ENCODE results near the gene PON1.

The PON1 gene

DNA sequence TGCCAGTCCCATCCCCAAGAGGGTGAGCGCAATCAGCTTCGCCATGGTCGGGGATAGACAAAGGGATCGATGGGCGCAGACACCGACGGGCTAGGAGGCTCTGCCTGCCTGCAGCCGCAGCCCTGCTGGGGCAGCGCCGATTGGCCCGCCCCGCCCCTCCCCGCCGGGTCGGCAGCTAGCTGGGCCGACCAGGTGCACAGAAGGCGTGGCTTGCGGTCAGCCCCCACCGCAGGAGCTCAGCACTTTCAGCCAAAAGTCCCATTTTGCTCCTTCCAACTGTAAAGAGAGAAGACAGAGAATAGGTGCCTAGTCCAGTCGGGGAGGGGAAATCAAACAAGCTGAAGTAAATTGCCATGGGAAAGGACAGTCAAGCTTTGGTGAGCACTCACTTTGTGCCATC lies at the start of gene PON1:
Gene PON1 (minus strand): TSS at position 102 of the 400 bp plus-strand sequence. CDS start 57 bp downstream, at position 45.
- no peak for DNase-seq

DNA sequence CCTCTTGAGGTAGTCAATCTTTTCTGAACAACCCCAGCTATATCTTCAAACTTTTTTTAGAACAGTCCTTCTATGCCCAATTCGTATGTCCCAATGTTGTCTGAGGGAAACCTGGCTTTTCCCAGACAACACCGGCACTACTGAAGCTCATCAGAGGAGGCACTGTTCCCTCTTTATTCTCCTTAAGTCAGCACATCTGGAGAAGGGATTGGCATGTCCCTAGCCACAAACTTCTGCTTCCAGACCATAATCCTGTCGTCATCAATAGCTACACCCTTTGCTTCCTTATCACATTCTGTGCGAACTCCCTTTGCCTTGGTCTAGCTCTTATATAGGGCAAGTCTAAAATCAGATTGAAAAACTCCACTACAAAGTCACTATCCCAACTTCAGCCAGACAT lies 49.0 kb upstream of the PON1 start:
- DNase-seq, result no peak

DNA sequence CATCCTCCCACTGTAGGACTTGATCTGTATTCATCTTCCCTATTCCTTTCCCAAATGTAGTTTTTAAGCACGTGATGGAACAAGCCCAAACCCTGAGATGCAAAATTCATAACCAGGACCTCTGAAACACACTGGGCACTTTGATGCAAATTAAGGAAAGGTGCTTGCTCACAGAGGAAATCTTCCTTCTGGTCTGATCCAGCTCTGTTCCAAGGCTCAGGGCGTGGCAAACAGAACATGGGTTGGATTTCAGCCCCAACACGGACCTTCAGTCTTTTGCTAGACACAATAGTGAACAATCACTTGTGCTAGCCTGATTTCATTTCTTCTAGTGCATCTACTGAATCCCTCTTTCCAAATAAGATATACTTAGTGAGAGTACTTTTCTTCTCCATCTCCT lies 43.9 kb upstream of the PON1 start:
- DNase-seq, result no peak

DNA sequence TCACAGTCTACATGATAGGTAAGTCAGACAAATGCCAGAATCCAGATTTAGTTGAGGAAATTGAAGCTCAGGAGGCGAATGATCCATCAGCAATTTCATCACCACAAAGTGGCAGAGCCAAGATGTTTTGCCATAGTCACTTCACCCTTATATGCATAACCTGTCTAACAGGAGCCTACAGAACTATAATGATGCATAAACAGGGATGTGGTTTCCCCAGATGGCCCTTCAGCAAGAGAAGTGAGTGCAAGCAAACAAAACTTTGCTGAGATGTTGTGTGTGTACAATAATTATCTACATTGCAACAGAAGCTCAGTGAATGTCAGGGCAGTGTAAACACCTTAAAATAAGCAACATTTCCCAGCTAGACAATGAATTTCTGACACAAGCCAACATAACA lies 43.3 kb upstream of the PON1 start:
- DNase-seq, result peak; percentile 28

DNA sequence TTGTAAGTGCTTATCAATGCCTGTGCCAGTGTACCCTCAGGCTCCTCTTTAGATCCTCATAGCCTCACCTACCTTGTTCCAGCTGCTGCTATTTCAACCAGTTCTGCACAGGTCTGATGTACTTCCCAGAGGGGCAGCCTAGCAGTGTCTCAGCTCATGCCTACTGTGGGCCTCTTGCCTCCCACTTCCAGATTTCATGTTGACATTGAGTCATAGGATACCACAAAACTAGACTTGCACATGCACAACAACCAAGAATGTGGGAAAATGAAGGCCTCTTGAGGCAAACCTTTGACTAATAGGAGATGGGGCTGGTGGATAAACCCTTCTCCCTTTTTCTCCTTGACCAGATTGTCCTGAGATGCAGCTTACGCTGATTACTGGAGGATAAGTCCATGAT lies 40.8 kb upstream of the PON1 start:
- no peak for DNase-seq

DNA sequence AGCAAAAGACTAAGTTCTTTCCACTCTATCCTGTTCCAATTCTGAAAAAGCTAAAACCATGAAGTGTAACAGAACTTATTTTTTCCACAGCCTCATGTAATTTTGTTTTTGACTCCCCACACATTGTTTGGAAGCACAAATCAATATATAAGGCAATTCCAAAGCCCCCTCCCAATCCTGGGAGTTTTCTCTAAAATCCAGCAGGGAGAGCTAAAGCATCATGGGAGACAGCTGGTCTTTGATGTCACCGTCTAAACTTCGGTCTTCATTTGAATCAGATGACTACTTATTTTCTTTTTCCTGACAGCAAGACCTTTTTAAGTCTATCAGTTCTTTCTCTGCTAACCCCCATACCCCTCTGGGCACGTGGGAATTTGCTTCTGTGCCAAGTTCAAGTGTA lies 33.3 kb upstream of the PON1 start:
- no peak for DNase-seq

DNA sequence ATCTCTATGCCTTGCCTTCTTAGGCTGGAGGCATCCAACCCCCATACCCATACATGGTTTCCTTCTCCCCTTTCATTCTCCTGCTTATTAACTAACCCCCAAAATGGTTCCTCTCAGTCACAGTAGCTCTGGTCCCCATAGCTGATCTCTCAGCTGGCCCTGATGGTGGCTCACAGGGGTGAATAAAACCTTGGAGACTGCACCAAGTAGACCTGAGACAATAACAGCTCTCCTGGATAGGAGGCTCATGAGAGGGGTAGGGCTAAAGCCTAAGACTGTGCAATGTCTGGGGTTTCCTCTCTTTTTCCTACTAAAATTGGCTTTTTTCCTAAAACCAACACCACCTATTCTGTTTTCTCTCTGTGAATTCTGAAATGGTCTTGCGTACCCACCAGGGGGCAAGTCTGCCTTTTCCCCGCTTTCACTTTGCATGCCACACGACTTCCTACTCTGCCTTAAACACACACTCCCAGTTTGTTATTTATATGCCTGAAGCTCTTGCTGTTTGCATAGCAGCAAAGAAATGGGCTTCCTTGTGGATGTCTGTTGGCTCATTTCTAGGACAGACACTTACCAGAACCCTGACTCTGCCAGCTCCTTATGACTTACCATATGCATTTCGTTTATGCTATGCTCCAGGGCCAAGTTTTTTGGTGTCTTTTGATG lies 18.4 kb upstream of the PON1 start:
- no peak for DNase-seq

DNA sequence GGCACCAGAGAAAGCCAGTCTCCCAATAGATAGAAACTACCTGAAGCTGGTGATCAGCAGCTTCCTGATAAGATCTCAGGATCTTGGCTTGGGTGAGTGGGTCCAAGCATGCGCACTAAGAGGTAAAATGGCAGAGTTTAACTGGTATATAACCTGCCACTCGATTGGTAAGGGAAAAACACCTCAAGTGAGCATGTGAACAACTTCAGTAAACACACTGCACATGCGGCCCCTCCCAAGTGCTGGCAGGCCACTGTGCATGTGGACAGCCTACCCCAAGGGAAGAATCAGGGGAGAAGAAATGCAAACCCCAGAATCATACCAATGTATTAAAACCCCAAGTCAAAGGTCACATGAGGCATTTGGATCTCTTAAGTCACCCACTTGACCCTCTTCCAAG lies 17.7 kb upstream of the PON1 start:
- no peak for DNase-seq

DNA sequence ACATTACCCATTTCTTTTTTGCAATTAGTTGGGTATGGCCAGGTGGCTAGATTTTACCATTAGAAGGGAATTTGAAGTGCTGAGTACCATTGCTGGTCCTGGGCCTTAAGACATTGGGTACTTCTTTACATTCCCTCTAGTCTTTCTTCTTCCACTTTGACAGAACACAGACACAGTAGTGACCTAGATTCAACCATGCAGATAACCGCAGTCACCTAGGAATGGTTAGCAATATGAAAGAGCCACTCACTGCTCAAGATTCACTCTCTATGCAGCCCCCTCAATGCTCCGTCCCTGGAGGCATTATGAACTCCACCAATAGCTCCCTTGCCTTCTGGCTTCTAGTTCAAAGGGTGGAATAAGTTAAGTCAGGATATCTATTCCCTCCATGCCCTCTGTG lies 16.2 kb upstream of the PON1 start:
- no peak for DNase-seq

DNA sequence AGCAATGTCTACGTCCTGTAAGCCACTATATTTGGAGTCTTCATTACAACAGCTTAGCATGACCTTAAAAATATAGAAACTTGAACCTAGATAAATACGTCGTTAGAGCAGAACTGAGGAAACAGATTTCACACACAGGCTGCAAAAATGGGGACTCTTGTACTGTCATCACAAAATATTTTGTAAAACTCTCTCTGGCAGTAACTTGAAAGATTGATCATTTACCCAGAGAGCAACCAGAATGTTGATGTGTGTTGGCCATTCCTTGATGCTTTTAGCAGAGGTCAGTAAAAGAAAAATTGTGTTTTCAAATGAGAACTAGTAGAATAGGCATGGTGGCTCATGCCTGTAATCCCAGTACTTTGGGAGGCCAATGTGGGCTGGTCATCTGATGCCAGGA lies 14.5 kb upstream of the PON1 start:
- no peak for DNase-seq

DNA sequence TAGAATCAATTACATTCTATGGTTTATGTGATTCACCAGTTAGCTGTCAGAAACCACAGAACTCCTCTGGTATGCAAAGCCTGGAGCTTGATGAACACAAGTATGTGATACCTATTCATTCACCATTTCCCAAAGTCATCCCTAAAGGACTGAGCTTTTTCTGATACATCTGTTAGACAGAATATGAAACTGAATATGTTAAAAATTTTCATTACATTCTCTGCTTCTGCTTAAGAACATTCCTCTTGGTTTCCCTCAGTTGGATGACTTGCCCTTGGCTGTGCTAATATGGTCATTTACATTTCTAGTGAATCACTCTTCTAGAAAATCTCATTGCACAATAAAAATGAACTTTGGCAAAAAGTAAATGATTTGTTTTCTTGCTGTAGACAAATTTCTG lies 10.8 kb upstream of the PON1 start:
- DNase-seq, result no peak

DNA sequence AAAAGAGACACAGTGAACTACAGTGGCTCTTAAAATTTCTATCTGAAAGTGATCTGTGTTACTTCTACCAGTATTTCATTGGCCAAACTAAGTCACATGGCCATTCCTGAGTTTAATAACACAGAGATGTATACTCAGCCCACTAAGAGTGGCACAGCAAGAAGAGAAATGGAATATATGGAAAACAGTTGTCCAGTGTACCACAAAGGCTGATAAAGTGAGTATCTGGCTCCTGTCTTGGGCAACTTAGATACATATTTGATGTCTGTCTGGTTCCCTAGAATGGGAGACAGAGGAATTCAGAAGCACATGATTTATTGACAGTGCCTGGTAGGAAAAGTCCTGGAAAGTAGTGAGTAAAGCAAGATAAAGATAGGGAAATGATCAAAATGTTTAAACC lies 10.1 kb upstream of the PON1 start:
- no peak for DNase-seq

DNA sequence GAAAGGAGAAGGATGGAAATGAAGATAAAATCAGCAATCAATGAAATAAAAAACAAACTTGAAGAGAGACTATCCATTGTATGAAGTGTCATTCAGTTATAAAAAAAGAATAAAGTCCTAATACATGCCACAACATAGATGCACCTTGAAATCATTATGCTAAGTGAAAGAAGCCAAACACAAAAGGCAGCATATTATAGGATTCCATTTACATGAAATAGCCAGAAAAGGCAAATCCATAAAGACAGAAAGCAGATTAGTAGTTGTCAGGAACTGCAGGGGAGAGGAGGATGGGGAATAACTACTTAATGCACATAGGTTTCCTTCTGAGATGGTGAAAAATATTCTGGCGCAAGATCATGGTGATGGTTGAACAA lies 6.6 kb upstream of the PON1 start:
- no peak for DNase-seq

DNA sequence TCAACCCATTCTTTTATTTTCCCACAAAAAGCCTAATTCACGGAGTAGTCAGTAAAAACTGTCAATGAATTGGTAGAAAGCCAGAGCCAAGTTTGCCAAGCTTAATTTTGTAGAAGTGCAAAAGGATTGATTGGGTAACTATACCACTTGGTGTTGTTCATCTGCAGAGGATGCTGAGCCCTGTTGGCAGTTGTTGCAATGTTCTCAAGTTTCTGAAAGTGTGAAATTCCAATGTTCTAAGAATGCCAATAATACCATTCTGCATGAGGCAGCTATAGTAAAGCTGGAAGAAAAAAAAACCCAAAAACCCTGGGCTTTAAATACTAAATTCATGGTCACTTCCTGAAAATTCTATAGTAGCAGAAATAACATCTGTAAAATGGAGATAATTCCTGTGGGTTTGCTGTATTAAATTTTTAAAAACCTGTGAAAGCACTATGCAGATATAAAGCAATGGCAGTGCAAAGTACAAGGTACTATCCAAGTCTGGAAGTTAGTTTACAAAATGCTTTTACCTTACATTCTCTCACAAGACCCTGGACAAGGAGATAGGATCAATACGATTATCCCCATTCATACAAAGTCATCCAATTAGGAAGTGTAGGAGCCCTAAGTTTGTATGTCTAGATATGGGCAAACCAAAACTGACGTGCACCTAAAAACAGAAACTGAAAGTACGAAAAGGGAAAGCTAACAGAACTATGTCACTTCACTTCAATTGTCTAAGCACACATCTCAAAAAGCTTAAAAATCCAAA lies 6.0 kb upstream of the PON1 start:
- DNase-seq, result no peak

DNA sequence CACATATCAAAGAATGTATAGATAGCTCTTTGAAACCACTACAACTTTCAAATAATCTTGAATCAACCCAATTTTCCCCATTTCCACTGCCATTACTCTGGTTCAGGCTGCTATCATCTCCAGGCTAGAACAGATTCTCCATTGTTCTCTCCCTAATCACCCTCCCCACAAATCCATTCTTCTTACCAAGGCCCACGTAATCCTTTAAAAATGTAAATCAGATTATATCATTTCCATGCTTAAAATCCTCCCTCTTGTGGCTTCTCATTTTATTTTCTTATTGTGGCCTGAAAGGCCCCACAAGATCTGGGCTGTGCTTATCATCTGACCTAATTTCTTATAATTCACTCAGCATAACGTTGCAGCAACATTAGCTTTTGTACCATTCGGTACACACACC lies 3.0 kb upstream of the PON1 start:
- no peak for DNase-seq

DNA sequence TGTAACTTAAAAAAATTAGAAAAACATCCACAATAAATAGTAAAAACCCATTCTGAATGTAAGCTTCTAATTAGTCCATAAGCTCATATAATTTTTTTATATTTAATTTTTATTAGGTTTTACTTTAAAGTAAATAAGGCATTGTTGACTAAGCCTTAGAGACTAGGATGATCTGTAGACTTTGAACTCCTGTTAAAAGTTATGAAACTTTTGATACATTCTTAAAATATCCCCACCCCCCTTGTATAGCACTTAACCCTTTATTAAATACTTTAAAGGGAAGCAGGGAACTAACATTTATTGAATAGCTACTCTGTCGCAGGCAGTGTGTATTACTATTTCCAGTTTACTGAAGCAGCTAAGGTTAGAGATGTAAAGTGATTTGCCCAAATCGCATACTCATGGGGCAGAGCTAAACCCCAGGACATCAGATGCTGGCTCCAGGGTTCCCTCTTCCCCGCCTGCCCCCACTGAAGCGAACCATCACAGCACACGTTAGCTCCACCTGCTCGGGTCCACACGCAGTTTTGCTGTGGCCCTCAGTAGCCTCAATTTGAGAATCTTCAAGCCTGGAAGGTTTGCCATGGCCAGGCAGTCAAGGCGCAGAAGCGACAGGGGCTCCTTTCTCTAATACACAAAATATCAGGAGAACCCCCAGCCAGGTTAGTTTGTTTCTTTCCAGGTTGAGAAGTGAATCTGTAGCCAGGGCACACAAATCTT lies 762 bp downstream of the PON1 start:
- no peak for DNase-seq

DNA sequence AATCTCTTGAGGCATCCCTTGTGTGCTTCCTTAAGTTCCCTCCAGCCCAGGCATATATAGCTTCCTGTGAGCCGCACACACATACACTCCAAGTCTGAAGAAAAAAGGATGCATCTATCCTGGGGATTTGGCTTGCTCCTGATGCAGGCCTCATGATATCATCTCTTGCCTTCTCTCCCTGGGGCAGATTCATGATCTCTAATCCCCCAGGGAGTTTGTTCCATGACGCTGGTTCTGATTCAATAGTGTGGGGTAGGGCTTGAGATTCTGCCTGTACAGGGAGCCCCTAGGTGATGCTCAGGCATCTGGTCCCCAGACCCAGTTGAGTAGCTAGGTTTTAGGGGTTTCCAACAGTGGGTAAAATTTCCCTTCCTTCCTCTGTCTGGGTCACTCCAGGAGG lies 1.5 kb downstream of the PON1 start:
- no peak for DNase-seq

DNA sequence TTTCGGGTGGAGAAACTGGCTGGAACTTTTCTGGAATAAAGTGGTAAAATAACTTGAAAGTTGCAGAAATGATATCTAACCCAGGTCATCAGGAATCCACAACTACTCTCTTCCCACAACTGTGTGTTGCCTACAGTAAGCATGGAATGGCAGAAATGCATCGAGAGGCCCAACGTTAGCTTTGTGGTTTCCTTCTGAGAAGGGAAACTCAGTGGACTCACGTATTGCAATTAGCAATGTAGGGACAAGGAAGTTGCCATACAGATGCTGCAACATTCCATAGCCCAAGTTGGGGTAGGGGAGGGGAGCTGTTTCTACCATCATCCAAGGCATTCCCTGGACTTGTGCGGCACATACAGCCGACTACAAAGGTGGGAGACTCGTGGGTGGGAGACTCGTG lies 1.9 kb downstream of the PON1 start:
- no peak for DNase-seq

DNA sequence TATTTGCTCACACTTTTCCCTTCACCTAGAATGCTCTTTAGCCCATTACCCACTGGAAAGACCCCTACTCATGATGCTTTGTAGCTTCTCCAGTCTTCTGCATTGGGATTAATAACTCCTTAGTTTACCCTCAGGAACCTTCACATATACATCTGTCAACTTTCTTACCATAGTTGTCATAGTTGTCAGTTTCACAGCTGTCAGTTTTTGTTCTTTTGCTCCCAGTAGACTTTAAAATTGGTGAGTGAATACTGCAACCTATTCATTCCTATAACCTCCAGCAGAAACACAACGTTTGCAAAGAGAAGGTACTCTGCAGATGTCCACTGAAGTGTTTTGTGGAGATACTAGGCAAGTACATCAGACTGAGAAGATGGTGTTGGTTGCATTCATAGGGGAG lies 2.6 kb downstream of the PON1 start:
- DNase-seq, result no peak

DNA sequence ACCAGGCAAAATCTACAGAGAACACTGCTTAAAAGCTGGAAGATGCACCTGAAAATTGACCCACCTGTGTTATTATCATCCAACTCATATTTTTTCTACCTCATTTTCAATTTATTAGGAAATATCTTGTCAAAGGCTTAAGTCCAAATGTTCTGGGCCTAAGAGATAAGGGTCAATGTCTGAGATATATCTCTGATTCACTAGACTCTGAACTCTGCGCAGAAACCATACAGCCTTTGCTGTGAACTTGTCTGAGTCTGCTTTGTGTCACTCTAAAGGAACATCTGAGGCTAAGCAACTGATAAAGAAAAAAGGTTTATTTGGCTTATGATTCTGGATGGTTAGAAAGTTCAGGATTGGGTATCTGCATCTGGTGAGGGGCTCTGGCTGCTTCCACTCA lies 3.7 kb downstream of the PON1 start:
- no peak for DNase-seq

DNA sequence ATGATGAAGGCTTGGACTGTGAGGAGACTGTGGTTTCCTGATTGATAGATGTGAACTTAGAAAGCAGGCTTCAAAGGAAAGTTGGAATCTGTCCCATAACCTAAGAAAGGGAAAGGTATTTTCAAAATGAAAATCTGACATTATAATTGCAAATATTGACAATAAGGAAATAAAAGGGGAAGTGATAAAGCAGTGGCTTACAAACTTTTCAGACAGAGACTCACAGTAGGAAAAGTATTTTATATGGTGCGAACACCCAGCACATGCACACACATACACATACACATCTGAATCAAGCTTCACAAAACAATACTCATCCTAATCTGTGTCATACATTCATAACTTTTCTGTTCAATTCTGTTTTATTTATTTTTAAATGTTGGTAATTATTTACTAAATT lies 4.8 kb downstream of the PON1 start:
- DNase-seq, result no peak

DNA sequence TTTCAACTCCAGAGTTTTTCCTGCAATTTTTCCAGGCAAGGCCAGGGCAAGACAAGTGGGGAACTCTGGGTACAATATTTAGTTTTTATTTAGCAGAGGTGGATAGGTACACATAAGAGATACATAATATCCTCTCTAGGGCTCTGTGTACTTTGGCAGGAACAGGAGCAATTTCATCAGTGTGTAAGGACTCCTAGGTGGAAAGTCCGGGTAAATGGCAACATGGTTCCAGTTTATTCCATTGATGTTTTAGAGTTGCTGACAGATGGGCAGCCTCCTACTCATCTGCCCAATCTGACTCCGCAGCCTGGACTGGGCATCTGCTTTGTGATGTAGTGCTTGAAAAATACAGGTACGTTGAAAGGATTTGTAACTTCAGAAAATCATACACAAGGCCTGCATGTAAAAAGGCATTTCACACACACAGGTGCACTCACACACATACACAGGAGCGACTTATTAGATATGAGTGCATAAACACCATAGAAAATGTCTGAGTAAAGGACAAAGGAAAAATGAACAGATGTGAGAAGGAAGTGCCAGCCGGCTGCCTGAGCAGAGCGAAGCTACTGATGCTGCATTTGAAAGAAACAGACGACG lies 5.7 kb downstream of the PON1 start:
- DNase-seq, result no peak

DNA sequence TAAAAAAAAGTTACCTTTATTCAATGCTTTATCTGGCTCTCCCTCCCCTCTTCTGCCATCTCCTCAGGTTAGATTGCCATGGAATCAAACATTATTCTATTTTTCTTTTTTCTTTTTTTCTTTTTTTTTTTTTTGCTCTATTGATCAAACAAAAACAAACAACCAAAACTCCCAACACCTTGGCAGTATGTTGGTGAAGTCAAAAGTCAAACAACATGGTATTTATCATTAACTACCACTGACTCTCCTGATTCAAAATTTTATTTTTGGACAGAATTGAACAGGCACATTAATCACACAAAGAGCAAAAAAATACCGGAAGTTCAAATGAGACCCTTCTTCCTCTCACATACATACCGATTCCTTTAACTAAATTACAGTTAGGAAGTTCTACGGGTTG lies 6.4 kb downstream of the PON1 start:
- DNase-seq, result no peak

DNA sequence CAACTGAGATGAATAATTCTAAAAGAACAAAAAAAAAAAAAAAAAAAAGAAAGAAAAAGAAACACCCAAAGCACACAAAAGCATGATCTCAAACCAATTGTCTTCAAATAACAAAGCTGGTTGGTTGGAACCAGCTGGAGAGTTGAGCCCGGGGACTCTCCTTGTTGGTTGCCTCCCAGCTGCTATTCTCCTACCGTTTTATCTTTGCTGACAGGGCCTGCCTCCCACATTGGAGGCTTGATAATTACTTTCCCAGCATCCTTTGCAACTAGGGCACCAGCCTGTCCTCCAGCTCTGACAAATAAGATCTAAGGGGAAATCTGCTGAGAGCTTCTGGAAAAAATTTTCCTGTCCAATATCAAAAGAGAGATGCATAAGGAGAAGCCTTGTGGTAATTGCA lies 6.8 kb downstream of the PON1 start:
- no peak for DNase-seq
